Karpas-422 (cell line): ENCODE data around the gene RANBP3. TPM values are rescaled to one million over a fixed set of nuclear protein-coding genes. Genes with fewer than 3 reads are reported as not detected.
A peak's percentile ranks its signal among the peaks of the same experiment; 100 is the strongest.

Source experiments
- DNase-seq: peaks from one replicate; pipeline ENCODE4 v3.0.0-alpha.2; 2015
- H2AFZ ChIP-seq: fragments of 200-600 bp; sonication (generic); 2 replicates; pipeline ENCODE4 v1.6.1; 2014; ENCODE audit warnings: antibody characterized with exemption, low read length, mixed read lengths
- H3K27ac ChIP-seq: fragments of 200-600 bp; sonication (generic); 2 replicates; pipeline ENCODE4 v1.5.1; 2014; ENCODE audit warnings: mild to moderate bottlenecking, low read length, moderate library complexity
- H3K27me3 ChIP-seq: fragments of 200-600 bp; sonication (generic); 2 replicates; pipeline ENCODE4 v1.6.1; 2014; ENCODE audit warnings: low read length, mixed read lengths
- H3K36me3 ChIP-seq: fragments of 200-600 bp; sonication (generic); 2 replicates; pipeline ENCODE4 v1.6.1; 2014; ENCODE audit warnings: low read length, mixed read lengths; ENCODE audit not compliant: insufficient read depth
- H3K4me1 ChIP-seq: fragments of 200-600 bp; sonication (generic); 2 replicates; pipeline ENCODE4 v1.6.1; 2014; ENCODE audit warnings: mild to moderate bottlenecking, low read length, mixed read lengths
- H3K4me2 ChIP-seq: fragments of 200-600 bp; sonication (generic); 2 replicates; pipeline ENCODE4 v1.6.1; 2014; ENCODE audit warnings: low read length, low read depth, mild to moderate bottlenecking; ENCODE audit not compliant: poor library complexity, severe bottlenecking
- H3K4me3 ChIP-seq: fragments of 200-600 bp; sonication (generic); 2 replicates; pipeline ENCODE4 v1.5.1; 2014; ENCODE audit warnings: mild to moderate bottlenecking, antibody characterized with exemption, low read length, mixed read lengths
- H3K79me2 ChIP-seq: fragments of 200-600 bp; sonication (generic); 2 replicates; pipeline ENCODE4 v1.6.1; 2014; ENCODE audit warnings: mild to moderate bottlenecking, low read length, mixed read lengths
- H3K9ac ChIP-seq: fragments of 200-600 bp; sonication (generic); 2 replicates; pipeline ENCODE4 v1.6.0; 2014; ENCODE audit warnings: low read length
- H3K9me2 ChIP-seq: fragments of 200-600 bp; sonication (generic), shearing (Covaris generic); replicated peaks from 2 replicates; pipeline ENCODE4 v1.6.0; 2014; ENCODE audit warnings: mild to moderate bottlenecking, low read length, moderate library complexity; ENCODE audit not compliant: insufficient read depth
- H3K9me3 ChIP-seq: fragments of 300-700, 200-600 bp; sonication (generic); 2 replicates; pipeline ENCODE4 v1.6.1; 2014; ENCODE audit warnings: low read length, mixed read lengths
- H4K20me1 ChIP-seq: fragments of 200-600 bp; sonication (generic); 2 replicates; pipeline ENCODE4 v1.6.1; 2014; ENCODE audit warnings: mild to moderate bottlenecking, antibody characterized with exemption, low read length, low read depth; ENCODE audit not compliant: insufficient read depth
- total RNA-seq: library from RNA; depleted of rRNA; stranded (reverse); fragments of >200 nt; shearing (Covaris generic); gene quantifications from 2 replicates; pipeline ENCODE4 v1.2.3, GENCODE V29; 2014; ENCODE audit warnings: low replicate concordance

The RANBP3 gene
- total RNA-seq, 1 experiment from 2014 or later: 34.0 TPM

GRCh38 chr19:6002591-6002990 is 24.7 kb upstream of the RANBP3 start:
- H3K9me3 ChIP-seq: no peaks in the 10 kb centered on the region
- no peaks in the 10 kb centered on the region for H3K36me3 ChIP-seq
- H3K79me2 ChIP-seq: no peaks in the 10 kb centered on the region
- H3K9me2 ChIP-seq: no peaks in the 10 kb centered on the region
- no peaks in the 10 kb centered on the region for H4K20me1 ChIP-seq
- DNase-seq: no peak
- no peak overlapping the region for H3K27ac ChIP-seq
- H3K4me1 ChIP-seq: no peaks in the 10 kb centered on the region
- H3K4me3 ChIP-seq: no peak overlapping the region
- H3K4me2 ChIP-seq: no peak overlapping the region
- no peak overlapping the region for H2AFZ ChIP-seq
- H3K27me3 ChIP-seq: no peaks in the 10 kb centered on the region
- no peak overlapping the region for H3K9ac ChIP-seq

GRCh38 chr19:6000228-6000847 is 22.4 kb upstream of the RANBP3 start:
- Histone ChIP-seq H3K9me2 (no peaks in the 10 kb centered on the region), H4K20me1 (no peaks in the 10 kb centered on the region), H3K9ac (no peak overlapping the region), H3K9me3 (no peaks in the 10 kb centered on the region), H3K27me3 (no peaks in the 10 kb centered on the region), H3K27ac (no peak overlapping the region), H3K4me3 (no peak overlapping the region), H3K4me2 (no peak overlapping the region), H3K79me2 (no peaks in the 10 kb centered on the region), H2AFZ (no peak overlapping the region), H3K4me1 (no peaks in the 10 kb centered on the region), H3K36me3 (no peaks in the 10 kb centered on the region)
- DNase-seq: no peak

GRCh38 chr19:5999693-6000092 is 21.8 kb upstream of the RANBP3 start:
- Histone ChIP-seq H3K9ac (no peak overlapping the region), H4K20me1 (no peaks in the 10 kb centered on the region), H3K9me2 (no peaks in the 10 kb centered on the region), H3K27me3 (no peaks in the 10 kb centered on the region), H3K27ac (no peak overlapping the region), H3K36me3 (no peaks in the 10 kb centered on the region), H3K9me3 (no peaks in the 10 kb centered on the region), H3K4me1 (no peaks in the 10 kb centered on the region), H2AFZ (no peak overlapping the region), H3K79me2 (no peaks in the 10 kb centered on the region), H3K4me3 (no peak overlapping the region), H3K4me2 (no peak overlapping the region)
- DNase-seq: no peak

DNA sequence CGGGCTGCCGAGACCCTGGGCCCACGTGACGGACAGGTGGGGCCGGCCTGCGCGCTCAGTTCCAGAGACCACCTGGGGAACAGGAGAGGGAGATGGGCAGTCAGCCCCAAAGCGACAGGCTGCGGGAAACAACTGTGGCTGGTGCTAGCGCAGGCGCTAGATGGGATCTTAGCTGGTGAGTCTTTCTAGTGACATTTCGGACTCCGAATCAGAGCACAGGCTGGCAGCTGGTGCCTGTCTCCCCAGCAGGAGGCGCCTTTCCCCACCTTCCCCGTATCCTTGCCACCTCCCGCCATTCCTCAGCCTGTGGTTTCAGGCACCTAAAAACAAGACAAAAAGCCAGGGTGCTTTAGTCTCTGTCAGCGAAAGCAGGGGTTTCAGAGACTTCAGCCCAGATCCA is 19.4 kb upstream of the RANBP3 start:
- Histone ChIP-seq H3K9ac (no peak overlapping the region), H3K36me3 (no peaks in the 10 kb centered on the region), H3K4me2 (no peak overlapping the region), H4K20me1 (no peaks in the 10 kb centered on the region), H3K79me2 (no peaks in the 10 kb centered on the region), H3K27me3 (no peaks in the 10 kb centered on the region), H3K4me3 (no peak overlapping the region), H3K9me3 (no peaks in the 10 kb centered on the region), H2AFZ (no peak overlapping the region), H3K4me1 (no peaks in the 10 kb centered on the region), H3K27ac (no peak overlapping the region), H3K9me2 (no peaks in the 10 kb centered on the region)
- peak; percentile 48 for DNase-seq

GRCh38 chr19:5996623-5997320 is 18.8 kb upstream of the RANBP3 start:
- Histone ChIP-seq H3K4me3 (no peak overlapping the region), H3K9me3 (no peaks in the 10 kb centered on the region), H3K4me1 (no peaks in the 10 kb centered on the region), H3K79me2 (no peaks in the 10 kb centered on the region), H3K36me3 (no peaks in the 10 kb centered on the region), H3K27me3 (no peaks in the 10 kb centered on the region), H2AFZ (no peak overlapping the region), H4K20me1 (no peaks in the 10 kb centered on the region), H3K4me2 (no peak overlapping the region), H3K9me2 (no peaks in the 10 kb centered on the region), H3K27ac (no peak overlapping the region), H3K9ac (no peak overlapping the region)
- DNase-seq: no peak

DNA sequence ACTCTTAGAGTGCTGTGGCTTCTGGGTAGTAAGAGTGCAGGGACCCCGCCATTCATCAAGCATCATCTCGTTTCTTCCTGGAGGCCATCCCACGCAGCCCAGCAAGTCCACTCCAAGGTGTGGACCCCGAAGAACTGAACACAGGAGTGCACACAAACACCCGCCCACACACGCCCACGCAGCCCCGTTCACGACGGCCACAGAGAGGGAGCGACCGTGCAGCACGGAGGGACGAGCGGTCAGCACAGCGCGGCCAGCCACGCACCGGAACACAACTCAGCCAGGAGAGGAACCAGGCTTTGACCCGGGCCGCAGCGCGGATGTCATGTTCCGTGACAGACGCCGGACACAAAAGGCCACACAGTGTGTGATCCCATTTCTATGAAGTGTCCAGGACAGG is 18.2 kb upstream of the RANBP3 start:
- no peaks in the 10 kb centered on the region for H3K9me3 ChIP-seq
- no peak for DNase-seq
- no peaks in the 10 kb centered on the region for H3K9me2 ChIP-seq
- no peaks in the 10 kb centered on the region for H3K36me3 ChIP-seq
- no peak overlapping the region for H2AFZ ChIP-seq
- H3K4me2 ChIP-seq: no peak overlapping the region
- no peak overlapping the region for H3K27ac ChIP-seq
- H3K9ac ChIP-seq: no peak overlapping the region
- H3K27me3 ChIP-seq: no peaks in the 10 kb centered on the region
- no peaks in the 10 kb centered on the region for H4K20me1 ChIP-seq
- no peaks in the 10 kb centered on the region for H3K4me1 ChIP-seq
- no peak overlapping the region for H3K4me3 ChIP-seq
- no peaks in the 10 kb centered on the region for H3K79me2 ChIP-seq

GRCh38 chr19:5995606-5996005 is 17.7 kb upstream of the RANBP3 start:
- H2AFZ ChIP-seq: no peak overlapping the region
- H3K9ac ChIP-seq: no peak overlapping the region
- H4K20me1 ChIP-seq: no peaks in the 10 kb centered on the region
- no peaks in the 10 kb centered on the region for H3K79me2 ChIP-seq
- no peaks in the 10 kb centered on the region for H3K36me3 ChIP-seq
- no peak for DNase-seq
- H3K9me3 ChIP-seq: no peaks in the 10 kb centered on the region
- H3K9me2 ChIP-seq: no peaks in the 10 kb centered on the region
- H3K4me1 ChIP-seq: no peaks in the 10 kb centered on the region
- H3K4me2 ChIP-seq: no peak overlapping the region
- H3K27me3 ChIP-seq: no peaks in the 10 kb centered on the region
- no peak overlapping the region for H3K27ac ChIP-seq
- H3K4me3 ChIP-seq: no peak overlapping the region

DNA sequence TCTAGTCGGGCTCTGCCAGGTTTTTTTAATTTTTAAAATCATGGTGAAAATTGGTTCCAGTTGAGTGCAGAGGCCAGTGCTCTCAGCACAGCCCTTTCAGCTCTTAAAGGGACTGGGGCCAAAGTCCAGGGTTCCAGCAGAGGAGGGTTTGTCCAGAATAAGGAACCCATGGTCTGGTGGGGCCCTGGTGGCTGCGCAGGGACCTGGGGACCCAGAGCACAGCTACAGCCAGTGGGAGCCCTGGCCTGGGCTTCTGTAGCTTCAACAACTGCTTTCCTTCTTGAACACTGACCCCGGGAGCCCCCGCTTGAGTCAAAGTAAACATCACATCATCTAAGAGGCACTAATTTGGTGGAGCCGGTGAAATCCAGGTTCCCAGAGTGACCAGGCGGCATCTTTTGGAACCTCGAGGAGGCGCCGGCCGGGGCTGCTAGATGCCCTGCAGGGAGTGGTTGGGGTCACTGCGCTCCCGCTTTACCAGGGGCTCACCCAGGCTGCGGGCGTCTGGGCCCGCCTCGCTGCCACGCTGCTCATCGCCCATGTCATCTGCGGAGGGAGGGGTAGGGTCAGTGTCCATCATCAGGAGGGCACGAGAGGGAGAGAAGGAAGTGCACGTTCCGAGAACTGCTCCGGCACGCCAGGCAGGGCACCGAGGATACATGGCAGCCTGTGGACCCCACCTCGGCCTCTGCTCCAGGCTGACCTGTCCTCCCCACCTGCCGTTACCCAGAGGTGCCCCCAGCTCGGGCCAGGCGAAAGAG is 16.6 kb upstream of the RANBP3 start:
- Histone ChIP-seq H3K79me2 (no peaks in the 10 kb centered on the region), H3K4me2 (no peak overlapping the region), H3K4me3 (no peak overlapping the region), H3K9me3 (no peaks in the 10 kb centered on the region), H2AFZ (no peak overlapping the region), H3K9me2 (no peaks in the 10 kb centered on the region), H3K4me1 (no peaks in the 10 kb centered on the region), H3K9ac (no peak overlapping the region), H3K27ac (no peak overlapping the region), H3K27me3 (no peaks in the 10 kb centered on the region), H3K36me3 (no peaks in the 10 kb centered on the region), H4K20me1 (no peaks in the 10 kb centered on the region)
- DNase-seq: no peak
